Measurements from ENCODE around the gene PARVB. TPM values are rescaled to one million over a fixed set of nuclear protein-coding genes. Genes with fewer than 3 reads are reported as not detected.

Gene PARVB
- total and polyA plus RNA-seq, 2 donors (not counting 3 experiments of a cell fraction or from before 2014, with no cell fraction given): 155 to 162 TPM

DNA sequence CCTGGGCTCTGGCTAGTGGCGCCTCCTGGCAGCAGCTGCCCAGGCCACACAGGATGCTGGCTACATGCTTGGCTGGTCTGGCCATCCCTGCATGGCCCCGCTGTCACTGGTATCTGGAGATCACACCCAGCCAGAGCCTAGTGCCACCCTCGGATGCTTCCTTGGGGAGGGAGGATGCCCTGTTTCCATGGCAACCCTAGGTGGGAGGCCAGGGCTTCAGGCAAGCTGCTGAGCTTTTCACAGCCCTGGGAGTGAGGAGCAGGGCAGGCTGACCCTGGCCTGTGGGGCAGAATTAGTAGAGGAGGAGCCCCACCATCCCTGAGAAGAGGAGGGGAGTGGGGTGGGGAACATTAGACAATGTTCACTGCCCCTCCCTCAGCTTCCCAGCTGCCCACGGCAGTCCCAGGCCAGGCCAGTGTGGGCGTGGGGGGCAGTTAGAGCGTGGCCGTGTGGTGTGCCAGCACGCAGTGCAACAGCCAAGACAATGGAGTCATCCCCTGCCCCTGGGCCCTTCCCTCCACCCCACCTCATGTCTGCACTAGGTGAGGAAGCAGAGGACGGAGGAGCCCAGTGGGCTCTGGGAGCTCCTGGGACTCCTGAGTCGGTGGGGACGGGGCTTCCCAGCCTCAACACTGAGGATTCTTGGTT is 50.4 kb downstream of the PARVB start:
- FAIRE-seq: no peak
- H3K79me2 ChIP-seq (ENCODE audit: control insufficient read depth, insufficient read depth, low read length): peaks cover 75% of the 10 kb centered on the region

More for the DNA sequence above, 50.4 kb downstream of the PARVB start:
- POLR2A ChIA-PET: no interaction called here
- Histone ChIP-seq H3K9me1 (replicated peaks; ENCODE audit: control insufficient read depth, extremely low read depth, insufficient read depth, low read length) (no peaks in the 10 kb centered on the region), H3K27me3 (ENCODE audit: control insufficient read depth in 2 of 2, insufficient read depth in 2 of 2, low read length in 2 of 2) (no peaks in the 10 kb centered on the region), H3K9ac (replicated peaks; ENCODE audit: extremely low read depth, insufficient read depth, low read length) (no peak overlapping the region), H3K9me3 (replicated peaks; ENCODE audit: control insufficient read depth, insufficient read depth, low read length) (no peaks in the 10 kb centered on the region), H3K27ac (ENCODE audit: insufficient read depth, low read depth, low read length) (no peak overlapping the region), H3K4me2 (ENCODE audit: insufficient read depth, low read length) (no peak overlapping the region), H3K4me3 (replicated peaks in 1 of 3; ENCODE audit: insufficient read depth in 1 of 3, low read depth in 1 of 3, low read length in 3 of 3) (no peak overlapping the region), H2AFZ (ENCODE audit: low read depth, low read length) (no peak overlapping the region), H3K36me3 (ENCODE audit: control insufficient read depth in 2 of 2, extremely low read depth in 1 of 2, insufficient read depth in 2 of 2, low read length in 2 of 2) (peaks cover 0 to 3% of the 10 kb centered on the region in 2 experiments), H3K4me1 (ENCODE audit: control insufficient read depth, extremely low read depth, insufficient read depth, low read length) (no peaks in the 10 kb centered on the region), H4K20me1 (replicated peaks; ENCODE audit: control insufficient read depth, extremely low read depth, insufficient read depth, low read length) (no peaks in the 10 kb centered on the region)
- intact Hi-C loops (cut with micrococcal nuclease): no loop called here
- dilution Hi-C loops (cut with MboI; ENCODE audit: extremely low pct_ligation_motif_present, low sequenced_read_pairs): no loop called here
- BruUV-seq (replicated peaks): no TSS peak
- TF ChIP-seq, protein P1, sequence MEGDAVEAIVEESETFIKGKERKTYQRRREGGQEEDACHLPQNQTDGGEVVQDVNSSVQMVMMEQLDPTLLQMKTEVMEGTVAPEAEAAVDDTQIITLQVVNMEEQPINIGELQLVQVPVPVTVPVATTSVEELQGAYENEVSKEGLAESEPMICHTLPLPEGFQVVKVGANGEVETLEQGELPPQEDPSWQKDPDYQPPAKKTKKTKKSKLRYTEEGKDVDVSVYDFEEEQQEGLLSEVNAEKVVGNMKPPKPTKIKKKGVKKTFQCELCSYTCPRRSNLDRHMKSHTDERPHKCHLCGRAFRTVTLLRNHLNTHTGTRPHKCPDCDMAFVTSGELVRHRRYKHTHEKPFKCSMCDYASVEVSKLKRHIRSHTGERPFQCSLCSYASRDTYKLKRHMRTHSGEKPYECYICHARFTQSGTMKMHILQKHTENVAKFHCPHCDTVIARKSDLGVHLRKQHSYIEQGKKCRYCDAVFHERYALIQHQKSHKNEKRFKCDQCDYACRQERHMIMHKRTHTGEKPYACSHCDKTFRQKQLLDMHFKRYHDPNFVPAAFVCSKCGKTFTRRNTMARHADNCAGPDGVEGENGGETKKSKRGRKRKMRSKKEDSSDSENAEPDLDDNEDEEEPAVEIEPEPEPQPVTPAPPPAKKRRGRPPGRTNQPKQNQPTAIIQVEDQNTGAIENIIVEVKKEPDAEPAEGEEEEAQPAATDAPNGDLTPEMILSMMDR (IDR thresholded peaks at IDR 0.05; ENCODE audit: extremely low read depth in 1 of 2, insufficient read depth in 1 of 2, low read depth in 1 of 2, low read length in 2 of 2): no peak
- TF ChIP-seq POLR2AphosphoS5 (IDR thresholded peaks at IDR 0.05; ENCODE audit: insufficient read depth, low read depth, low read length) (no peak), MYC (IDR thresholded peaks at IDR 0.05; ENCODE audit: low read depth, low read length) (no peak), FOS (IDR thresholded peaks at IDR 0.05; ENCODE audit: borderline replicate concordance, insufficient read depth, low read length) (no peak), EZH2 (IDR thresholded peaks at IDR 0.05; ENCODE audit: borderline replicate concordance, low read depth, low read length, severe bottlenecking) (no peak), POLR2A (IDR thresholded peaks at IDR 0.05; ENCODE audit: low read depth, low read length) (no peak), JUN (IDR thresholded peaks at IDR 0.05; ENCODE audit: borderline replicate concordance, insufficient read depth, insufficient read length, low read depth) (no peak), GATA2 (IDR thresholded peaks at IDR 0.05; ENCODE audit: insufficient read depth, insufficient read length, low read depth, low read length) (no peak)
- TF ChIP-seq, protein P2, sequence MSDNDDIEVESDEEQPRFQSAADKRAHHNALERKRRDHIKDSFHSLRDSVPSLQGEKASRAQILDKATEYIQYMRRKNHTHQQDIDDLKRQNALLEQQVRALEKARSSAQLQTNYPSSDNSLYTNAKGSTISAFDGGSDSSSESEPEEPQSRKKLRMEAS (IDR thresholded peaks at IDR 0.05; ENCODE audit: insufficient read depth, insufficient read length): no peak
- CTCF ChIA-PET: interaction anchor here (1.5 to 8.4 kb wide), 3 partner anchors 11 to 128 kb away, joined by 5 to 50 read pairs (median 6); no protein-coding TSS in a partner anchor
- DNase-seq (ENCODE audit: low read depth, low spot score): no peak

All from endothelial cell of umbilical vein (primary cell).